ENCODE results near the gene FOXP1. TPM values are rescaled to one million over a fixed set of nuclear protein-coding genes. Genes with fewer than 3 reads are reported as not detected.

FOXP1 gene
- total and polyA plus RNA-seq, 9 of the 15 experiments (the other 6 are each of a cell fraction or from before 2014, with no cell fraction given): 7.7 to 34.5 (median 13.7) TPM

- H3K9ac ChIP-seq (ENCODE audit: insufficient read depth in 1 of 2, low read depth in 2 of 2, low read length in 2 of 2): no peak overlapping the region
- intact Hi-C loops (cut with micrococcal nuclease): no loop called here
- in situ Hi-C loops (cut with MboI): loop anchor here (25.0 kb wide), 1 partner anchor 585 kb away; no protein-coding TSS in a partner anchor
- no peak overlapping the region for H2AFZ ChIP-seq (ENCODE audit: low read depth, low read length)
- ChIA-PET CTCF (ENCODE audit: low intra/inter-chr PET ratio) (no interaction called here), POLR2A (interaction anchor here (0.6 kb wide), 1 partner anchor 602 kb away, joined by 3 read pairs; no protein-coding TSS in a partner anchor)
- H3K36me3 ChIP-seq (ENCODE audit: control insufficient read depth, insufficient read depth, low read length): no peaks in the 10 kb centered on the region
- no peak overlapping the region for H3K4me3 ChIP-seq
- no peaks in the 10 kb centered on the region for H3K79me2 ChIP-seq (ENCODE audit: control insufficient read depth, insufficient read depth, low read length)
- WGBS (ENCODE audit: insufficient coverage, low coverage, missing lambda C conversion rate): 50% methylated on average over 1 of the region's 1 CpG
- DNase-seq (ENCODE audit: extremely low read depth in 1 of 4, low spot score in 3 of 4) (no peak), FAIRE-seq (no peak), ATAC-seq (no peak)
- no peak overlapping the region for H3K27ac ChIP-seq (ENCODE audit: extremely low read depth, low read depth, low read length)
- no TSS peak for BruUV-seq (replicated peaks)
- H3K27me3 ChIP-seq (ENCODE audit: control insufficient read depth in 2 of 2, insufficient read depth in 2 of 2, low read length in 2 of 2): no peaks in the 10 kb centered on the region
- no peaks in the 10 kb centered on the region; the same call in 1 of the 2 replicates for H3K9me3 ChIP-seq (replicated peaks; ENCODE audit: control insufficient read depth, insufficient read depth, low read depth, low read length)
- H3K4me1 ChIP-seq (replicated peaks in 1 of 2; ENCODE audit: control insufficient read depth in 2 of 2, insufficient read depth in 2 of 2, low read length in 2 of 2): peaks cover 0 to 11% of the 10 kb centered on the region in 2 experiments; a peak in 2 of 5 replicates
- TF ChIP-seq, protein P1, sequence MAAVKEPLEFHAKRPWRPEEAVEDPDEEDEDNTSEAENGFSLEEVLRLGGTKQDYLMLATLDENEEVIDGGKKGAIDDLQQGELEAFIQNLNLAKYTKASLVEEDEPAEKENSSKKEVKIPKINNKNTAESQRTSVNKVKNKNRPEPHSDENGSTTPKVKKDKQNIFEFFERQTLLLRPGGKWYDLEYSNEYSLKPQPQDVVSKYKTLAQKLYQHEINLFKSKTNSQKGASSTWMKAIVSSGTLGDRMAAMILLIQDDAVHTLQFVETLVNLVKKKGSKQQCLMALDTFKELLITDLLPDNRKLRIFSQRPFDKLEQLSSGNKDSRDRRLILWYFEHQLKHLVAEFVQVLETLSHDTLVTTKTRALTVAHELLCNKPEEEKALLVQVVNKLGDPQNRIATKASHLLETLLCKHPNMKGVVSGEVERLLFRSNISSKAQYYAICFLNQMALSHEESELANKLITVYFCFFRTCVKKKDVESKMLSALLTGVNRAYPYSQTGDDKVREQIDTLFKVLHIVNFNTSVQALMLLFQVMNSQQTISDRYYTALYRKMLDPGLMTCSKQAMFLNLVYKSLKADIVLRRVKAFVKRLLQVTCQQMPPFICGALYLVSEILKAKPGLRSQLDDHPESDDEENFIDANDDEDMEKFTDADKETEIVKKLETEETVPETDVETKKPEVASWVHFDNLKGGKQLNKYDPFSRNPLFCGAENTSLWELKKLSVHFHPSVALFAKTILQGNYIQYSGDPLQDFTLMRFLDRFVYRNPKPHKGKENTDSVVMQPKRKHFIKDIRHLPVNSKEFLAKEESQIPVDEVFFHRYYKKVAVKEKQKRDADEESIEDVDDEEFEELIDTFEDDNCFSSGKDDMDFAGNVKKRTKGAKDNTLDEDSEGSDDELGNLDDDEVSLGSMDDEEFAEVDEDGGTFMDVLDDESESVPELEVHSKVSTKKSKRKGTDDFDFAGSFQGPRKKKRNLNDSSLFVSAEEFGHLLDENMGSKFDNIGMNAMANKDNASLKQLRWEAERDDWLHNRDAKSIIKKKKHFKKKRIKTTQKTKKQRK (IDR thresholded peaks at IDR 0.05; ENCODE audit: borderline replicate concordance, low read depth, low read length): no peak
- TF ChIP-seq, protein P2, sequence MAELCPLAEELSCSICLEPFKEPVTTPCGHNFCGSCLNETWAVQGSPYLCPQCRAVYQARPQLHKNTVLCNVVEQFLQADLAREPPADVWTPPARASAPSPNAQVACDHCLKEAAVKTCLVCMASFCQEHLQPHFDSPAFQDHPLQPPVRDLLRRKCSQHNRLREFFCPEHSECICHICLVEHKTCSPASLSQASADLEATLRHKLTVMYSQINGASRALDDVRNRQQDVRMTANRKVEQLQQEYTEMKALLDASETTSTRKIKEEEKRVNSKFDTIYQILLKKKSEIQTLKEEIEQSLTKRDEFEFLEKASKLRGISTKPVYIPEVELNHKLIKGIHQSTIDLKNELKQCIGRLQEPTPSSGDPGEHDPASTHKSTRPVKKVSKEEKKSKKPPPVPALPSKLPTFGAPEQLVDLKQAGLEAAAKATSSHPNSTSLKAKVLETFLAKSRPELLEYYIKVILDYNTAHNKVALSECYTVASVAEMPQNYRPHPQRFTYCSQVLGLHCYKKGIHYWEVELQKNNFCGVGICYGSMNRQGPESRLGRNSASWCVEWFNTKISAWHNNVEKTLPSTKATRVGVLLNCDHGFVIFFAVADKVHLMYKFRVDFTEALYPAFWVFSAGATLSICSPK (IDR thresholded peaks at IDR 0.05; ENCODE audit: borderline replicate concordance): no peak
- TF ChIP-seq BRD9 (IDR thresholded peaks at IDR 0.05; ENCODE audit: low read depth, partially characterized antibody) (no peak), TFAM (CRISPR knock-in tag; conservative IDR thresholded peaks at IDR 0.05) (no peak), MAFF (IDR thresholded peaks at IDR 0.05; ENCODE audit: low read length) (no peak), SFPQ (IDR thresholded peaks at IDR 0.05; ENCODE audit: low read depth, low read length) (no peak), PURB (CRISPR knock-in tag; IDR thresholded peaks at IDR 0.05; ENCODE audit: low read depth) (no peak), ZNF23 (CRISPR knock-in tag; IDR thresholded peaks at IDR 0.05) (no peak)
- H3K9me1 ChIP-seq (ENCODE audit: control insufficient read depth, insufficient read depth, low read length): no peaks in the 10 kb centered on the region
- no peak overlapping the region for H3K4me2 ChIP-seq (ENCODE audit: insufficient read depth, low read length)
- no peaks in the 10 kb centered on the region for H4K20me1 ChIP-seq (replicated peaks; ENCODE audit: control insufficient read depth, insufficient read depth, low read length)
Observed at GRCh38 chr3:71597286-71597685, 13.8 kb upstream of the FOXP1 start.
